Activated CD4-positive, alpha-beta T cell treated with anti-CD3 and anti-CD28 coated beads, Interleukin-10, Interleukin-2, amounts not matched to agents 100 ng/mL and 50 ng/mL, durations not matched to agents 16 hours and 8 hours (primary cell): ENCODE measurements around the gene LAMA3.

Experiments used
- DNase-seq: peaks from one replicate; pipeline ENCODE4 v3.0.0-alpha.2; 2020

LAMA3 gene

DNA sequence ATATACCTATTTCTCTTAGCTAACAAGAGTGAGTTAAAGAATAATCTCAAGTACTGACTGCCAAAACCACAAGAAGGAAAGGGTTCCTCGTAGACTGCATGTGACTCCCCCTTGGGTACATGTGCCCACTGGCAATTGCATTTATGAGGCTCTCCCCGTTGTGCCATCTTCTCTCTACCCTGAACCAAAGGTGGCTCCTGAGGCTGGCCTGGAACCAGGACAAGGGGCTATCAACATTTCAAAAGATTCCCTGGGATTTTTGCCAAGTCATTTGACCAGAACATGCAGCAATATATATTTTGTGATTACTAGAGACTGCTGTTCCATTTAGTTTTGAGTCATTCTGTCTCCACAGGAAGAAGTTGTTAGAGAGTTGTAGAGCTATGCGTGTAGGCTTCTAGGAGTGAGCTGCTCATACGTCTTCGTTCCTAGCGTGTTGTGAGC is 45.8 kb downstream of the LAMA3 start:
- DNase-seq: peak; percentile 19

DNA sequence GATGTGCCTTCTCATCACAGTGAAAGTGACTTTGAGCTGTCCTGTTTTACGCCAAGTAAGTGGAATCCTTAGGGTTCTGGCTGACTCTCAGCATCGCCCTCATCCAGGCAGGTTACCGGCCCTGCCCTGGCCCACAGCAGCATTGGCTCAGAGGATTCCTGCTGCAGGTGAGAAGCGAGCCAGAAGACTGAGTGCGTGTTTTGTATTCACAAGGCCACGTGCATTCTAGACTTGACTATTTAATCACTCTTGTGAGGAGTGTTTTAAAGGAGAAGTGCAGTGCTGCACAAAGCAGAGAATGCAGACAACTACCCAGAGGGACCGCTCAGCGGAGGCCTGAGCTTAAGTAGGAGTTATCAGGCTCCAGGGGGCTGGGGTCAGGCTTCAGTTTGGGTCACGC is 48.3 kb downstream of the LAMA3 start:
- DNase-seq: no peak

DNA sequence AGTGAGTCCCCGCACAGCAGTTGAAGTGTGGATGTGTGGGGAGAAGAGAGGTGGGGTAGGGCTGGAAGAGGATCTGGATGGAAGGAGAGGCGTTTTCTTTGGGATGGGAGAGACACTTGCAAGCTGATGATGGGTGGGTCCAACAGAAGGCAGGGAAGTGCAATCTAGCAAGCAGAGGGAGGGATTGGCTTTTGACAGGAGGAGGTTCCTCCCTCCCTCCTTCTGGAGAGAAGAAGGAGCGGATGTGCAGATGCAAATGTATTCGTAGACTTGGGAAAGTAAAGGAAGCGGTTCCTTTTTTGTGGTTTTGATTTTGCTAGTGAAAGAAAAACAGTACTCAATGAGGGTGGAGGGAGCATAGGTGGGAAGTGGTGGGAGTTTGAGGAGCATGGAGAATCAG is 48.9 kb downstream of the LAMA3 start:
- DNase-seq: no peak

DNA sequence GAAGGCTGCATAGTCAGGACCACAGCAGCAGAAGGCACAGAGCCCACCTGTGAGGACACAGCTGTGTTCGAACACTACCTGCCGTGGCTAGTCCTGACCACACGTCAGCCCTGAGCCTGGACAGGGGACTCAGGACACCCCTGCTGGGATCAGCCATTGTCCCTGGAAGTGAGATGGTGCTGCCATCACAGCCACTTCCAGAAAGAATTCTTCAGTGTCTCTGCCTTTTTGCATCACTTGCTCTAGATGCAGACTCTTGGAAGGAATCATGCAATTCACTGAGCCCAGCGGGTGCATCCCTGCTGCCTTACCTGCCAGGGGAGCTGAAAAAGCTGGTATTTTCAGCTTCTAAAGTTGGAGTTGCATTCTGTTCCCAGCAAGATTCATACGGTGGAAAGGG is 49.3 kb downstream of the LAMA3 start:
- no peak for DNase-seq

DNA sequence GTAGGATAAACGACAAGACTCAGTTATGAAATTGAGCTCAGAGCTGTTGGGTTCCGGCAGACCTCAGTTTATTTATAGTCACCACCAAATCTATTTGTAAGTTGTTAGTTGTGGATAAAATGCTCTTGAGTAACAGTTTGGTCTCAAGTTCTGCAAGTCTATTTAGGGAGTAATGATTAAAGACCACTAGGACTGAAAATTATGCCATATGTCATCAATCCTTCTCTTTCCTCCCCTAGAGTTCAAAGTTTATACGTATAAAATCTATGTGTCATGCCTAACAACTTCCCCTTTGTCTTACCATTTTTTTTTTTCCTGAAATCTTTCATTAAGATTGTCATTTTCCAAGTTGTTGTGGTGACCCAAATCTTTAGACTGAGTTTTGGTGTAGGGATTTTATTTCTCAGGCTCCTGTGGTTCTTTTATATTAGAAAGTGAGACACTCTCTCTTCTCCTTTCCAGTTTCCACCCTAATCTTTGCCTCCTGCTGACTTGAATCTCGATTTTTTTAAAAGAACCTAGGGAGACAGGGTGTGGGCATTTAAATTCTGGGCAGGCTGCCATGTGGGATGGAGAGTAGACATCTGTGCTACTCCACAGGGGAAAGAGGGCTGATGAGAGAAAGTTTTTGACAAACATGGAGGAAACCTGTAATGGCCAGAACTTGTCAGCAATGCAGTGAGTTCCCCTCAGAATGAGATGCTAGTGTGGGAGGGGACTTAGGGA is 51.0 kb downstream of the LAMA3 start:
- no peak for DNase-seq

DNA sequence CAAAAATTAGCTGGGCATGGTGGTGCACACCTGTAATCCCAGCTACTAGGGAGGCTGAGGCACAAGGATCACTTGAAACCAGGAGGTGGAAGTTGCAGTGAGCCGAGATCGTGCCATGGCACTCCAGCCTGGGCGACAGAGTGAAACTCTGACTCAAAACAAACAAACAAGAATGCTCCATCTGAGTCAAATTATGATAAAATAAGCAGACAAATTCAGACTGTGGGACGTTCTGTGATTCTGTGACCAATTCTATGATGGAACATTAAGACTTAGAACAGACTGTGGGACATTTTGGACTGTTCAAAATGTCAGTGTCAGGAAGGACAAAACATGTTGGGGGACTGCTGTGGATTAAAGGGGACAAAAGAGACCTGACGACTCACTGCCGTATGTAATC is 52.7 kb downstream of the LAMA3 start:
- DNase-seq: peak; percentile 67

DNA sequence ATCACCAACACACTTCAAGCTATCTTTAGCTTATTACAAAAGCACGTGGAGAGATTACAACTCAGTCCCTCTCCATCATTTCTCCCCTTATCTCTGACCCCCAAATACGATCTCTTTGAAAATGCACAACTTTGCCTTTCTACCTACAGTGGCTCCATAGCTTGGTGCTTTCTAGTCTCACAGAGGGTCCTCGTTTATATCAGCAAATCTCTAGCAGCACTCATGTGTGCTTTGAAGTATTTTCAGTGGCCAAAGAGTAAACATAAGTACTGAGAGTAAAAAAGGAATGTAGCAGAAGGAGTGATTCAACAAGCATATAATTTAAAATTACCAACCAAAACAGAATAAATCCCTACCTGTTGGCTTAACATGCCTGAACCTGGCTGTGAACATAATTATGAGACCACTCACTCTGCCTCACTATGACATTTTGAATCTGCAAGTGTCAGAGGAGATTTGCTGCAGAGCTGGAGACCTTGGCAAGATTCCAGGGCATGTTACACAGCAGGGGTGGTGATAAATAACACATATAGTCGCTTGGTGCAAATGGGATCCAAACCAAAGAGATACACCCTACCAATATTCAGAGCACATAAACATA is 54.6 kb downstream of the LAMA3 start:
- no peak for DNase-seq

DNA sequence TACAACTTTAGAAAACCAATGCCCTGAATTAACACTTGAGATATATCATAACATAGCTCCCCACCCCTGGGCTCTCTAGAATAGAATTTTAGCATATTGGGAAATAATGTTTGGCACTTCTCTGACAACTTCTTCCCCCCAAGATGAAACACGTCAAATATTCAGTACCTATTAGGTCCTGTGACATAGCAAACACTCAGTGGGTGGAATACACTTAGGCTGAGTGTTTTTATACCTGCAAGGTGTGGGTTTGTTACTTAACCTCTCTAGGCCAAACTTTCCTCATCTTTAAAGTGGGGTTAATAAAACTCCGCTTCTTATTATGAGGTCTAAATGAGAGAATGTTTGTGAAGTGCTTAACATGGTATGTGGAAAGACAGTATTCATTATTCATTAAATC is 56.1 kb downstream of the LAMA3 start:
- DNase-seq: no peak

DNA sequence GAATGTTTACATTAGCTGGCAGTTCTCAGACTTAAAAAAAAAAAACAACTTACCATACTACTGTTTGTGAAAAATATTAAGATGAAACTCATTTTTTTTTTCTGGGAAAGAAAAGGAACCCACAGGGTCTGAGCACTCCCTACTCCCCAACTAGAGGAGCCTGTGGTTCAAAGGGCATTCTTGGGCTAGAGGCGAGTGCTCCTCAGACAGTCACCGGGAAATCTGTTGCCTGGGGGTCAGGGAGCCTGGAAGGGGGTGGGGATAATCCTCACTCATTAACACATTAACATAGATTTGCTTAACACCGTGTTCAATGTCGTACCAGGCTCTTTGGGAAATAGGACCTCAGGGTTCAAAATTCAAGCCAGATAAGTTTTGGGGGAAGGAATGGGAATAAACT is 57.6 kb downstream of the LAMA3 start:
- no peak for DNase-seq

DNA sequence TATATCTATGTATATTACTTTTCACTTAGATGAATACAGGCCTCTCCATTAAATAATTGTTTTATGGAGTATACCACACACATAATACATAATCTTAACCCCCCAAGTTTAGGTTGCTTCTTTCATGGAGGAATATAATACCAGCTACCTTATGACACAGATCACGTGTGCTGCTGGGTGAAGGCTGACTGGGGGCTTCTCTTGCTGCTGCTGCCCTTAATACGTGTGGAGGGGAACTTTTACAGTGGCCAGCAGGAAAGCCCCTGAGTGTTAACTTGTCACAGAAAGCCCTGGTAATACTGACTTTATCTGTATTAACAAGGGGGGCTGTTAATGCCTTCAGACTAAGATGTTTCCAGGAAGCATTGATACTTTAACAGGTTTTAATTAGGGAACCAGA is 63.1 kb downstream of the LAMA3 start:
- no peak for DNase-seq

DNA sequence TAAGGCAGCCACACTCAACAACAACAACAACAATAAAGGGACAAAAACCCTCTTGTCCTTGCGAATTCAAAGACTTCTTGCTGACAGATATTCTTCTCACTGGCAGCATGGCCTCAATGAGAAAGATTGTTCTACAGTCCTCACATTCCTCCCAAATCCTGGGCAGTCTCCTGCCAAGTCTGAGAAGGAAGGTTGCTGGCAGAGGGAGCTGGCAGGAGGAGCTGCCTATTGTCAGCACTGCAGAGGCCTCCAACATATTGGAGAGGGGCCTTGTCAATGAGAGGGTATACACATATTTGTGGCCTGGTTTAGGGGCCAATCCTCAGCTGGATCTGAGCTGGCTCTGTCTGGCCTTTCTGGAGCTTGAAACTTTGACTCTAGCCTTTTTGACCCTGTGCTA is 63.5 kb downstream of the LAMA3 start:
- DNase-seq: no peak

DNA sequence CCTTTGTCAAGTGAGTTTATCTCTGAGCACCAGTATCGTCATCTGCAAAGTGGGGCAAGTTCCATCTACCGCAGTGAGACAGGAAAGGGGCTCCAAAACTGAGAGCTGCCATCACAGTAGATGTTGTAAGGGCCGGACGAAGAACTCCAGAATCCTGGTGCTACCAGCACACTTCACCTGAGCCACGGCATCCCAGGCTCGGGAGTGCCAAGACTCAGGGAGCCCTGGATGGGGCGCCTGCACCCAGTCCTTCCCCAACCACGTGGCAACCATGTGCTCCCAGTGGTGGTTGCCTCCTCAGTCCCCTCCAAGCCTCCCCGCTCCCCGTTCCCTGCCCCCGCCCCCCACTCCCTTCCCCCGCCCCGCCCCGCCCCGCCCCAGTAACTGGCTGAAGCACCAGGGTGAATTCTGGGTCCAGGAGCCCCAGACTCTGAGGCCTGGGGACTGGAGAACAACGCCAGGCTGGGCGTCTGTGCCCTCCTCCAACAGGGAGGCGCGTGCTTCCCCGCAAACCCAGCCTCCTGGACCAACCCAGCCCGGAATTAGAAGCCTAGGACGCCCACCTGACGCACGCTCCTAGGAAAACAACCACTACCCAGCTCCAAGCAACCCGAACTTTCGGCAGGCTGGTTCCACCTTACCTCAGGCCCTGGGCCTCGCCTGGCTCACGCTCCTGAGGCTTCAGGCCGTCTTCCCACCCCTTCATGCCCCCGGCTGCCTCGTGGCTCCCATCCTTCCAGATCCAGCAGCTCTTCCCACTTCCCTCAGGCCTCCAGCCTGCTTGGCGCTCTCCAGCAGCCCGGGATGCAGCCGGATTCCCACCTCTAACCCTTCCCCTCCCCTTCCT is 67.6 kb downstream of the LAMA3 start:
- DNase-seq: no peak

DNA sequence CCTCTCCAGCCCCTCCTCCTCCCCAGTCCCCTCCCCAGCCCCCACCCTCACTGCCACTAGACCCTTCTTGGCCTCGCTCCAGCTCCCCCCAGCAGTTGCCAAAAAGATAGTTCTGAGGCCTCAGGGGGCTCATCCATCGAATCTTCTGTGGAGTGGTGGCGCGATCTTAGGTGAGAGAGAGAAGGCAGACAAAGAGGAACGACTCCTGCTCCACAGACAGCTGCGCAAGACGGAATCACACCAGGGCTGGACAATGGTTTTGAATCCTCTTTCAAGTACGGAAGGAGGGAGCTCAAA is 68.1 kb downstream of the LAMA3 start:
- DNase-seq: no peak

DNA sequence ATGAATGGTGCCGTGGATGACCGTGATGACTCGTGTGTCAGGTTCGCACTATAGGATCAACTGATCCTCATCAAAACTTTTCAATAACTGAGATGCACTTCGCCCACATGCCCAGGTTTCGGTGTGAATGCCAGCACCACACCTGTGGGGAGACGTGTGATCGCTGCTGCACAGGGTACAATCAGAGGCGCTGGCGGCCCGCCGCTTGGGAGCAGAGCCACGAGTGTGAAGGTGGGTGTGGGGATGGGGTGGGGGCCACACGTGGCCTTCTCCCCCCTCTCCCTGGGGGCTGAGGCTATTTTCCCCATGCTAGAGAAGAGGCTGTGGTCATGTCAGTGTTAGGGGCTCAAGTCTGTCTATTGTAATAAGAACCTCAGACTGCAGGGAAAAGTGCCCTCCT is 69.0 kb downstream of the LAMA3 start:
- DNase-seq: no peak

DNA sequence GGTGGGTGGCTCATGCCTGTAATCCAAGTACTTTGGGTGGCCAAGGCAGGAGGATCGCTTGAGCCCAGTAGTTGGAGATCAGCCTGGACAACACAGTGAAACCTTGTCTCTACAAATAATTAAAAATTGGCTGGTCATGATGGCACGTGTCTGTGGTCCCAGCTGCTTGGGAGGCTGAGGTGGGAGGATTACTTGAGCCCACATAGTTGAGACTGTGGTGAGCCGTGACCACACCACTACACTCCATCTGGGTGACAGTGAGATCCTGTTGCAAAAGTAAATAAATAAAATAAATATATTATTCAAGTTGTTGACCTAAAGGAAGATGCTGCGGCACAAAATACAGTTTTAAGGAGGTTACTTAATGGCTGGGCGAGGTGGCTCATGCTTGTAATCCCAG is 72.7 kb downstream of the LAMA3 start:
- DNase-seq: no peak

DNA sequence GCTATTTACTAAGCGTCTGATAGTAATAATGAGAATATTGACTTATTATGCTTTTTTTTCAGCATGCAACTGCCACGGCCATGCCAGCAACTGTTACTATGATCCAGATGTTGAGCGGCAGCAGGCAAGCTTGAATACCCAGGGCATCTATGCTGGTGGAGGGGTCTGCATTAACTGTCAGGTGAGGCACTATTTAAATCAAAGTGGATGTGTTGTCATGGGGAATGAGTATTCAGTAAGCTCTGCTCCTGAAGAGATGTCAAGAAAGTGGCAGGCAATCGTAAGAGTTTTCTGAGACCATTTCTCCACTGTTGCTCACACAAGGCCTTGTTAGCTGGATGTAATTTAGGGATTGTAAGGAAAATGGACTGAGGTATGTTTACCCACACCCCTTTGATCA is 74.1 kb downstream of the LAMA3 start:
- DNase-seq: no peak

DNA sequence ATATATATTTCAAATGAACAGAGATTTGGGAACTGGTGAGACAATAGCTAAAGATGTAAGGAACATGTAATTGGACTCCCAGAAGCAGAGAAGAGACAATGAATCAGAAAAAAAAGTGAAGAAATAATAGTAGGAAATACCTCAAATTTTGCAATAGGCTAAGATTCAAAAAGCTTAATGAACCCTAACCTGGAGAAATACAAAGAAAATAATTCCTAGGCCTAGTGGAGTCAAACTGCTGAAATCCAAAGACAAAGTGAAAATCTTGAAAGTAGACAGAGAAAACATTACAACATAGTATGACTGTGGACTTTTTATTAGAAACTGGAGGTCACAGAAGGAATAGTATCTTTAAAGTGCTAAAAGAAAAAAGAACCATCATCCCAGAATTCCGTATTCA is 76.7 kb downstream of the LAMA3 start:
- DNase-seq: no peak

DNA sequence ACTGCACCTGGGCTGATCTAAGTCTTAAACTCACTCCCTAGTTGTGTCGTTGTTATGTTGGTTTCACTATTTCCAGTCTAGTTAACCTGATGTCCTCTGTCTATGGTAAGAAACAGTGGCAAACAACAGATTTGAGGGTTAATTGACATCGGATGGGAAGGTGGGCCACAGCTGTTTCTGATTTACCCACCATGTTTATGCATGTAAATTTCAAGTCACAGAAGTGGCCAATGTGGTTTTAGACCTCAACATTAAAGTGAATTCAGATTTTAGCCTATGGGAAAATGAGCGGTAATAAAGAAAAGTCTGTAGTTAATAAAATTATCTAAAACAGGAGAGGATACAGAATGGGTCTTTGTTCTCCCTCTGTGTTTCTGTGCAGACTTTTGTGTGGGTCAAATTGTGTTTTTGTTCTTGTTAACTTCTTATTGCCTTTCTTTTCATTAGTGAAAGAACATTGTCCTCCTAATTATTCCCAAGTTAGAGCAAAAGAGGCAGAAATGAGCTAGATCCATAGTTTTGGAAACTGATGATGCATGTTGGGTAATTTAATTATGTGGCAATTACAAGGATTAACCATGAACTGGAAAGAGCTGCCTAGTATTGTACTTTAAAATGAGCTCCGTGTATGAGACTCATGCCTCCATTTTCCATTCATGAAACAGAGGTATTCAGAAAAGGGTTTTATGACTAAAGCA is 83.2 kb downstream of the LAMA3 start:
- no peak for DNase-seq

DNA sequence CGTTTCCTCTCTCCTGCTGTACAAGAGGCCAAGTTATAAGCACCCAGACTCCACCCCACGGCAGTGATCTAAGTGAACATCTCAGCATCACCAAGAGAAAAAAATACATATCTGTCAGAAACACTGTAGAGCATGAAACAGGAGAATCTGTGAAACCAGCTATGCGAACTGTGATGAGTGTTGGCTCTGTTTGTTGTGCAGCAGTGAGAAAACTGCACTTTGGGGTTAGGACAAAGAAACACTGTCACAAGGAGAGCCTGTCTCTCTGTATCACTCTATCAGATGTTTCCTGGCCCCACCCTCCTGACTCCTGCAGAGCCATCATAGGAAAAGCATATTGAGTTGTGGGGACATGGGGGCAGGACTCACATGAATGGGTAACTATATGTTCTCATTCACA is 87.1 kb downstream of the LAMA3 start:
- no peak for DNase-seq

DNA sequence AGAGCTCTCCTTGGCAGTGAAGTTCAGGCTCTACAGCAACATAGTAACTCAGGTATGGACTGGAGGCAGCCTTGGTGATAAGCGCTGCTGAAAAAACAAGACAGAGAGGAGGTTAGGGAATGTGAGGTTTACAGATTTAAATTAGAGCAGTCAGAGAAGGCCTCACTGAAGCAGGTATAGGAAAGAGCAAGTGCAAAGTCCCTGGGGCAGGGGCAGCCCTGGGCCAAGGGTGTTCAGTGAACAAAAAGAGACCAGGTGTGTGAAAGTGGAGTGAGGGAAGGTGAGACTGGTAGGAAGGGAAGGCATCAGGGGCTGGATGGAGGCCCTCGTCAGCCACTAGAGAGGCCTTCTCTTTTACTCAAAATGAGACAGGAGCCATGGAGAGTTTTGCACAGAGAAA is 89.6 kb downstream of the LAMA3 start:
- DNase-seq: no peak

DNA sequence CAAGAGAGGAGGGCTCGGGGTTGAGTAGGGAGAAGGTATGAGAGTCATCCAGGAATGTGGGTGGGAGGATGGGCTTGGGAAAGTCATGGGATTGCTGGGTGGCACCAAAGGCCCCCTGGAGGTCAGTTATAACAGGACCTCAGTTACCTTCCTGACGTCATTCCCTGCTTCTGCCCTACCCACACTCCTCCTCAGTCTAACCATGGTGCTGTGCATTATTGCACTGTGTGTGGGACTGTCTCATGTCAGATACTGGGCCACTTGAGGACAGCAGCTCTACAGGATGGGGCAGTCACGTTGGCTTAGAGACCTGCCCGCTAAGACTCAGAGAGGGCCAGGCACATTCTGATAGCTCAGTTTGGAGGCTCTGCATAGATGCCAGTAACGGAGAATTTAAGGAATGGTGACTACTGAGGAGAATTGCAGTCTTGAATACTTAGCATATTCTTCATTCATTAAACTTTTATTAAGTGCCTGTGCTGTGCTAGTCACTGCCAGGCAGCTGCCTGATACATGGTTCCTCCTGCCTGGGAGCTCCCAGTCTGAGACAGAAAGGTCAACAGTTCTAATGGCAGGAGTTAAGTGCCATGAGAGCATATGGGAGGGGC is 90.5 kb downstream of the LAMA3 start:
- no peak for DNase-seq

DNA sequence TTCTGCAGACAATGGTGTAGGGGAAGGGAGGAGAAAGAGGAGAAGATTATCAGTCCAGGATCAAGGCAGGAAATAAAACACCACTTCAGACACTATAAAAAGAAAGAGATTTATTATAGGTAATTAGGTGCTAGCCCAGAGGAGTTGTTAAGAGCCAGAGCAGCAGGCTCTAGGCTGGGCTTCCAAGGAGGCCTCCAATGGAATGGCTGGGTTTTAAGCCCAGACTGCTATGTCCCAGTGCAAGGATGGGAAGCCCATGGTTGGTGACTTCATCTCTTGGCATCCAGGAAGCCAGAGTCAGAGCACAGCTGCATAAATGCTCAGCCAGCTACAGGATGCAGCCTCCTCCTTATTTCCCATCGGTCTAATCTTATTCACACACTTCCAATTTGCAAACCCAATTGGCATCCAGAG is 95.6 kb downstream of the LAMA3 start:
- no peak for DNase-seq

DNA sequence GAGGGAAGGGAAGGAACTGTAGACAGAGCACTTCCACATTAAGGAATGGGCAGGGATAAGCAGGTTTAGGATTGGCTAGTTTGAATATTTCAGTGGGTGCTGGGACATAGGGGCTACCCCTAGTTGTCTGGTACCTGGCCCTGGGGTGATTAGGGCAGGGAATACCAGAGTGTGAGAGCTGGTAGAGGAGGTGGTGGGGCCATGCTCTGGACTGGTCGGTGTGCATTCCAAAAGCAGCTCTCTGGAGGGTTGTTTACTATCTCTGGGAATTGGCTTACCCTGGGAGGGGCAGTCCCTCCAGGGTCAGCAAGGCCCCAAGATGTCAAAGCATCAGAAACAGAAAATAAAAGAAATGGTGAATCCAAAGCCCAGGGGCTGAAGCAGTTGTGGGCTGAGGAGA is 103.8 kb downstream of the LAMA3 start:
- no peak for DNase-seq
